Dermis microvascular lymphatic vessel endothelial cell (primary cell): ENCODE data around the gene TMEM125. TPM values are rescaled to one million over a fixed set of nuclear protein-coding genes. Genes with fewer than 3 reads are reported as not detected.

Experiments
- DNase-seq, 2 donors: peaks; one replicate each; pipeline versions ENCODE4 v3.0.0 to v3.0.0-alpha.2; 2010; ENCODE audit warnings: low read depth in 2 of 2
- total RNA-seq: library from RNA; depleted of rRNA; stranded (reverse); fragments of >200 nt; gene quantifications from 2 replicates; pipeline ENCODE4 v1.2.1, GENCODE V29; 2014

Gene TMEM125
- total RNA-seq, 1 donor from 2014 or later: not detected

DNA sequence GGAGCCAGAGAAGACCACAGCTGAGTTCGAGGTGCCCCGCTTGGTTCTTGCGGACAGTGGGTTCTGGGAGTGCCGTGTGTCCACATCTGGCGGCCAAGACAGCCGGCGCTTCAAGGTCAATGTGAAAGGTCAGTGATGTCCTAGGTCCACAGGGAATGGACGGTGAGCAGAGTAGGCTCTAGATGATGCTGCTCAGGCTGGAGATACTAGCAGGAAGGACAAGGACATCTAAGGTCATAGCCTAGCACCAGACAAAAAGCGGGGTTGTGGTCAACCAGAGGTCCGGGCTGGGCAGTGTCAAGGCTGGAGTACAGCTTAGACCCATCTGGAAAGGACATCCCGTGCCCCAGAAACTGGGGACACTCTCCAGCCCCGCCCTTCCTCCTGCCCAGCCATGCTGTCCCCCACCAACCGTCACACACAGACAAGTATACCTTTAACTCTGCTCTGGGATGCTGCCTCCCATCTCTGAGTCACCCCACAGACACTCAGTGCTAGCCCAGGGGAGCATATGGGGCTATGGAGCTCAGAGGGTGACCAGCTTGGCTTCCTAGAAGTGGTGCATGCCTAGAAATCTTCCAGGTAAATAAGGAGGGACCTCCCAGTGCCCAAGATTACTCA lies 39.7 kb downstream of the TMEM125 start:
- DNase-seq: no peak

DNA sequence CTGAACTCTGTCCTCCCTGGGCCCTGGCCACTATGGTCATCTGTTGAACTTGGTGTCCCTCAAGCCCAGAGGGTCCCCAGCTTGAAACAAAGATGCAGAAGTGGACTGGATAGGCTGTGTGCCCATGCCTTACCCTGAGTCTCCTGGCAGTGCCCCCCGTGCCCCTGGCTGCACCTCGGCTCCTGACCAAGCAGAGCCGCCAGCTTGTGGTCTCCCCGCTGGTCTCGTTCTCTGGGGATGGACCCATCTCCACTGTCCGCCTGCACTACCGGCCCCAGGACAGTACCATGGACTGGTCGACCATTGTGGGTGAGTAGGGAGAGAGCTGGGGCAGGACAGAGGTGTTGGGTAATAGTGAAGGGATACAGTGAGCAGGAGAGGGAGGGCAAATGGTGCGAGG lies 41.7 kb downstream of the TMEM125 start:
- no peak for DNase-seq

DNA sequence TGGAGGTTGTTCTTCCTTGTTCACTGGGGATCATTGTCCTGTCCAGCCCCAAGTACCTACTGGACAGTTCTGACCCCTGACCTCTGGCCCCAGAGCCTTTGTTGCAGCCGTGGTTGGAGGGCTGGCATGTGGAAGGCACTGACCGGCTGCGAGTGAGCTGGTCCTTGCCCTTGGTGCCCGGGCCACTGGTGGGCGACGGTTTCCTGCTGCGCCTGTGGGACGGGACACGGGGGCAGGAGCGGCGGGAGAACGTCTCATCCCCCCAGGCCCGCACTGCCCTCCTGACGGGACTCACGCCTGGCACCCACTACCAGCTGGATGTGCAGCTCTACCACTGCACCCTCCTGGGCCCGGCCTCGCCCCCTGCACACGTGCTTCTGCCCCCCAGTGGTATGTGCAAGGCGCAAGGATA lies 42.4 kb downstream of the TMEM125 start:
- DNase-seq: no peak

DNA sequence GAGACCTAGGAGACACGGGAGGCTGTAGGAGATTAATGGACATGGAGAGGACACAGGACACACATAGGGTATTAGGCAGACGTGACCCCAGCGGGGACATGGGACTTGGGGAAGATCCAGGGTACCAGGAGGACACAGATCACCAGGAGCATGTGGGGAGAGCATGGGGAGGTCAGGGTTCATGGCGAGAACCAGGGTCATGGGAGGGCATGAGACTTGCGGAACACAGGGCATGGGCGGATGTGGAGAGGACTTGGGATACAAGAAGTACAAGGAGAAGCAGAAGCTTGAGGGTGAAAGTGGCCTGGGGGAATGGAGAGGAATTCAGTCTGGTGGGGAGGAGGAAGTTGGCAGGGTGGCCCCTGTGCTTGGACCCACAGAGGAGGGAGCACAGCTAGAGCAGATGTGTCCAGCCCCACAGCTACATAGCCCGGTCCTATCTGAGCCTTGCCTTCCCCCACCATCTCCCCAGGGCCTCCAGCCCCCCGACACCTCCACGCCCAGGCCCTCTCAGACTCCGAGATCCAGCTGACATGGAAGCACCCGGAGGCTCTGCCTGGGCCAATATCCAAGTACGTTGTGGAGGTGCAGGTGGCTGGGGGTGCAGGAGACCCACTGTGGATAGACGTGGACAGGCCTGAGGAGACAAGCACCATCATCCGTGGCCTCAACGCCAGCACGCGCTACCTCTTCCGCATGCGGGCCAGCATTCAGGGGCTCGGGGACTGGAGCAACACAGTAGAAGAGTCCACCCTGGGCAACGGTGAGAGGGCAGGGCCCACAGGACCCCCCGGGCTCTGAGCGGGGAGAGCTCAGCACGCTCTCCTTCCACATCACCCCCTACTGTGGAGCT lies 43.1 kb downstream of the TMEM125 start:
- no peak for DNase-seq

DNA sequence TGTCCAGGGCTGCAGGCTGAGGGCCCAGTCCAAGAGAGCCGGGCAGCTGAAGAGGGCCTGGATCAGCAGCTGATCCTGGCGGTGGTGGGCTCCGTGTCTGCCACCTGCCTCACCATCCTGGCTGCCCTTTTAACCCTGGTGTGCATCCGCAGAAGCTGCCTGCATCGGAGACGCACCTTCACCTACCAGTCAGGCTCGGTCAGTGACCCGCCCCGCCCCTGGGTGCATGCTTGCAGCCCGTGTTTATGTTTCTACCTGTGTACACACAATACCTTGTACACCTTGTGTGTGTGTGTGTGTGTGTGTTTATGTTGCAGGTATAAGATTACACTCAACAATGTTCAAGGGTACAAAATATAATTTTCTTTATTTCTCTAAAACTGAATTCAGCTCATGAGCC lies 44.0 kb downstream of the TMEM125 start:
- no peak for DNase-seq

DNA sequence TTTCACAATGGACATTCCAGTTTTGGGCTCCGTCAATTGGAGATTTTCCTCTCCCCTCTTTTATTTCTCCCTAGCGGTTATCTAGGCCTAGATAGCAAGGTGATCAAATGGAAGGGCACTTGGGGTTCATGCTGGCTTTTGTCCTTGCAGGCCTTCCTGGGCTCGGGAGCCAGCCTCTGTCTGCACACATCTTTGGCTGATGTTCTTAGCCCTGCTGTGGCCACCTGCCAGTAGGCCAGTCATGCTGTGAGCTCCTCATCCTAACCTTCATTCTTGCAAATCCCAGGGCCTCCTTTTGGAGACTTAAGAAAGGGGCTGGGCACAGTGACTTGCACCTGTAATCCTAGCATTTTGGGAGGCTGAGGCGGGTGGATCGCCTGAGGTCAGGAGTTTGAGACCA lies 44.5 kb downstream of the TMEM125 start:
- DNase-seq: no peak

DNA sequence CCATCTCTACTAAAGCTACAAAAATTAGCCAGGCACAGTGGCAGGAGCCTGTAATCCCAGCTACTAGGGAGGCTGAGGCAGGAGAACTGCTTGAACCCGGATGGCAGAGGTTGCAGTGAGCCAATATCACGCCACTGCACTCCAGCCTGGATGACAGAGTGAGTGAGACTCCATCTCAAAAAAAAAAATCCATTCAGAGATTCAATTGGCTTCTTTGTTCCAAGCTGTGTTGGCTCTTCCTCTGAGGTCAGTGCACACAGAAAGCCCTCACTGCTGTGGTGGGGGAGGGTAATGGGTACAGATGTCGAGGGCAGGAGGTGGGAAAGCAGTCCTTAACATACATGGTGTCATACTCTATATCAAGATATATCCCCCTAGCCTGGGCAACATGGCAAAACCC lies 45.7 kb downstream of the TMEM125 start:
- DNase-seq: no peak

DNA sequence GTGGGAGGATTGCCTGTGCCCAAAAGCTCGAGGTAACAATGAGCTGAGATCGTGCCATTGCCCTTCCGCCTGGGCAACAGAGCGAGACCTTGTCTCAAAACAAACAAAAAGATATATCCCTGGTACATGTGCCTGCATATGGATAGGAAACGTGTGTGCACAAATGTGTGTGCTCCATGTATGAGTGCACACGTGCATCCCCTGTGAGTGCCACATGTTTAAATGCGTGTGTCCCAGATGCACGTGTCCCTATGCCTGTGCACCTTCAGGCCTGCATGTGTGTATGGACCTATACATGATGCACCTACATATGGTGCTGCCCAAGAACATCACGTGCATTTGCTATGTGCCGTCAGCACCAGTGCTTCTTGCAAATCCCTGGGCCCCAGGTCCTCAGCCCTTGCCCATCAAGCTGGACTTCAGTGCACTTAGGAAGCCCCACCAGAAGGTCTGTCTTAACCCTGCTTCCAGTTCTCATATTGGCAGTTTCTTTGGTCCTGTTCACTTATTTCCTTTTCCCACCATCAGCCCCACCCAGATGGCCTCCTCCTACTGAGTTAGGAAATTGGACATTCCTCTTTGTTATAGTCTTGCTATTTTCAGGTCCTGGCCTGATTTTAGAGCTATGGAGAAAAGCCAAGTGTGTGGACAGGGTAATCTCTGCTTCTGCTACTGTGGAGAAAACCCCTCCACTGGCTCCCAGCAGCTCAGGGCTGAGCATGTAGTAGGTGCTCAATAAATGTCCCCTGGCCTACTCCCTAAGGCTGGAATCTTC lies 46.4 kb downstream of the TMEM125 start:
- DNase-seq: no peak

DNA sequence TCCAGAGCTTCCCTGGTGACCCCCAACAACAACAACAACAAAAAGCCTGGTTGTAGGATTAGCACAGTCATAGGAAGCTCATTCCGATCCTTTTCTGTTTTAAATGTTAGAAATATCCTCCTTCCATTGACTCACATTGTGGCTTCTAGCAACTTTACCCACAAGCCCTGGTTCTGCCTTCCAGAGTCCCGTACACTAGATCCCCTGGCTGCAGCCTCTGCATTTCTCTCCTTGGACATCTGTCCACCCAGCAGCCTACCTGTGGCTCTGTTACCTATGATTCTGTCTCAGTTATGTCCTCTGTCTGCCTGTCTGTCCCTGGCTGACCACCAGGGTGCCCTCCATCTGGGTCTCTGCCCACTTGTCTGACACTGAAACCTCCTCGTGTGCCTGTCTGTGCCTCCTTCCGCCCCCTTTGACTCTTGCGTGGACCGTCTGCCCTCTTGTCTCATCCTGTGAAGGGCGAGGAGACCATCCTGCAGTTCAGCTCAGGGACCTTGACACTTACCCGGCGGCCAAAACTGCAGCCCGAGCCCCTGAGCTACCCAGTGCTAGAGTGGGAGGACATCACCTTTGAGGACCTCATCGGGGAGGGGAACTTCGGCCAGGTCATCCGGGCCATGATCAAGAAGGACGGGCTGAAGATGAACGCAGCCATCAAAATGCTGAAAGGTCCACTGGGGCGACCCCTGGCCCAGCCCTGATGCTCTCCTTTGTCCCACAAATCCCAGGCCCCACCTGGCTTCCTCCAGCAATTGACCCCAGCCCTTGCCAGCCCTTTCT lies 47.1 kb downstream of the TMEM125 start:
- no peak for DNase-seq

DNA sequence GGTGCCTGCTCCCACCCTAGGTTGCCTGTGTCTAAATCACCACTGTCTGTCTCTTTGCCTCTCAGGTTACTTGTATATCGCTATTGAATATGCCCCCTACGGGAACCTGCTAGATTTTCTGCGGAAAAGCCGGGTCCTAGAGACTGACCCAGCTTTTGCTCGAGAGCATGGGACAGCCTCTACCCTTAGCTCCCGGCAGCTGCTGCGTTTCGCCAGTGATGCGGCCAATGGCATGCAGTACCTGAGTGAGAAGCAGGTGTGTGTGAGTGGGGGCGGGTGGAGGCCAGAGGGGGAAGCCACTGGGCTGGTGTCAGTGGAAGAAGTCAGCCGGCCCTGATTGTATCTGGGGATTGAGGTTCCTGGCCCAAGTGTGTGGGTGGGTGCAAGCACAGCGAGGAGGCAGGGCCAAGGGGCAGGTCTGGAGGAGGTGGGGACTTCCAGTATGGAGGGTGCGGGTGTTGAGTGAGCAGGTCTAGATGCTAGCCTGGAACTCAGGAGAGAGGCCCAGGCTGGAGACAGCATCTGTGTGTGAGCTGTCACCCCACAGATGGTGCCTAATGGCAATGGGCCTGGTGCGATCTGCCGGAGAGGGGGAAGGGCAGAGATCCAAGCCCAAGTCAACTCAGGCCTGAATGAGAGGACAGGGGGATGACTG lies 48.2 kb downstream of the TMEM125 start:
- no peak for DNase-seq

DNA sequence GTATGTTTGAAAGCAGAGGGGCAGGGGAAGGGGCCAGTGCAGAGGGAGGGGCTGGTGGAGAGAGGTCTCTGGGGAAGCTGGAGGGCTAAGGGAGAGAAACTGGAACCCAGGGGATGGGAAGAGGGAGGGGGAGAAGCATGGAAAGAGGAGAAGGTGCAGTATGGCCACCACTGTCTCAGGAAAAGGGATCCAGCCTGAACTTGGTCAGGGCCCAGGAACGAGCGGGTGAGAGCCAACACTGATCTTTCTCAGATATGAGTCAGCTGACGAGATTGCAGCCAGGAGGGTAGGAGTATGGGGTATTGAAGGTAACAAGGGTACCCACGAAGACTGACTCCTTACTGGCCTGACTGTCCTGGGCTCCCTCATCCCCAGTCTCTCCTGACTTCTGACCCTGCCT lies 49.0 kb downstream of the TMEM125 start:
- DNase-seq: no peak

DNA sequence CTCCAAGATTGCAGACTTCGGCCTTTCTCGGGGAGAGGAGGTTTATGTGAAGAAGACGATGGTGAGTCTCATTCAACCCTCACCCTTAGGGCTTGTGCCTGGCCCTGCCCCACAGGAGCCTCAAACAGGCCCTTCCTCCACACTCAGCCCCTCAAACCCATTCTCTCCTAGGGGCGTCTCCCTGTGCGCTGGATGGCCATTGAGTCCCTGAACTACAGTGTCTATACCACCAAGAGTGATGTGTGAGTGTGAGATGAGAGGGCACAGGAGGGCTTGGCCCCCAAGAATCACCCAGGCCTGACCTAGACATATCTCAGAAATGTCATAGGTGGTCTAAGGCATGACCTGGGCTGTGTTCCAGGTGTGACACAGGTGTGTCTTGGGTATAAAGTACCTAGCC lies 49.5 kb downstream of the TMEM125 start:
- no peak for DNase-seq

DNA sequence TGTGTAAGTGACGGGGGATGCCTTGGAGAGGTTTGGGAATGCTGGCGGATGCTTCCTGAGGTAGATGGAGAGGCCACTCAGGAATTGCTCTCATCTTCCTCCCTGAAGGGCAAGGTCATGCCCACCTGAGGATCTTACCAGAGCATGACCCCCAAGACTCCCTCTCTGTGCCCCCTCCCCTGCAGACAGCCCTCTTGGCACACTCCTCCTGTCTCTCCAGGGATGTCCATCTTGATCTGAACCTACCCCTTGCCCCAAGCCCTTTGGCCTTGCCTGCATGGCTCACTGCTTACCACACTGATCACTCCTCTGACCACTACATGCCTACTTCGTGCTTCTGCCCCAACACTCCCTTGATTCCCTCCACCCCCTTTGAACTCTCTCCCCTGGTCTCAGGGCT lies 50.0 kb downstream of the TMEM125 start:
- DNase-seq: no peak

DNA sequence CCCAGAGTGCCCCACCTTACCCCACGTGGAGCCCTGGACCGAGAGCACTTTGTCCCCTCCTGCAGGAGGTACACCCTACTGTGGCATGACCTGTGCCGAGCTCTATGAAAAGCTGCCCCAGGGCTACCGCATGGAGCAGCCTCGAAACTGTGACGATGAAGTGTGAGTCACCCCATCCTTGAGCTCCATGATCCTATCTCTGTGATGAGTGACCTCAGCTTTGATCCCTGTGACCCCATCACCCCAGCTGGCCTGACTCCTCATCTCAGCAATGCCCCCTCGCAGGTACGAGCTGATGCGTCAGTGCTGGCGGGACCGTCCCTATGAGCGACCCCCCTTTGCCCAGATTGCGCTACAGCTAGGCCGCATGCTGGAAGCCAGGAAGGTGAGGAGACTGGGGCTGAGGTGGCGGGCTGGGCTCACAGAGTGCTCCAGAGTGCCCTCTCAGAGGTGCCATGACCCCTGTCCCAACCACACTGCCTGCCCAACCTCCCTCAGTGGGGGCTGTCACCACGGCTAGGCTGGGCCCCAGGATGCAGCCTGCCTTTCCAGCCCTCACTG lies 51.6 kb downstream of the TMEM125 start:
- DNase-seq: no peak

DNA sequence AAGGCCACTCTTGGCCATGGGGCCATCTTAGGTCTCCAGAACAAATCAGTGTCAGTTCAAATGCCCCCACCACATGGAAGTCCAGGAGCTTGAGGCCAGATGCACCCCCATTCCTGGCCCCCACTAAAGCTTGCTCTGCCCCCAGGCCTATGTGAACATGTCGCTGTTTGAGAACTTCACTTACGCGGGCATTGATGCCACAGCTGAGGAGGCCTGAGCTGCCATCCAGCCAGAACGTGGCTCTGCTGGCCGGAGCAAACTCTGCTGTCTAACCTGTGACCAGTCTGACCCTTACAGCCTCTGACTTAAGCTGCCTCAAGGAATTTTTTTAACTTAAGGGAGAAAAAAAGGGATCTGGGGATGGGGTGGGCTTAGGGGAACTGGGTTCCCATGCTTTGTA lies 52.7 kb downstream of the TMEM125 start:
- no peak for DNase-seq

Other genes starting within 250 kb of the TMEM125 start
- gene EBNA1BP2, start 97.7 kb upstream of the TMEM125 start, total RNA-seq: 68.4 and 82.0 TPM in 2 replicates
- 0.25 and 0.26 TPM in 2 replicates for gene CFAP57, start 97.7 kb upstream of the TMEM125 start, total RNA-seq
- gene C1orf210, start 15.6 kb downstream of the TMEM125 start, total RNA-seq: not detected in 2 replicates
- gene TIE1, start 31.0 kb downstream of the TMEM125 start, total RNA-seq: 667 and 1,206 TPM in 2 replicates
- gene MPL, start 67.8 kb downstream of the TMEM125 start, total RNA-seq: 0.13 TPM in 2 replicates
- 18.6 and 53.7 TPM in 2 replicates for gene CDC20, start 89.0 kb downstream of the TMEM125 start, total RNA-seq
- gene ELOVL1, start 98.0 kb downstream of the TMEM125 start, total RNA-seq: 51.1 and 64.4 TPM in 2 replicates
- 36.3 and 36.7 TPM in 2 replicates for gene MED8, start 119.8 kb downstream of the TMEM125 start, total RNA-seq
- gene SZT2, start 119.9 kb downstream of the TMEM125 start, total RNA-seq: 8.6 and 14.0 TPM in 2 replicates
- 73.6 and 104 TPM in 2 replicates for gene HYI, start 183.9 kb downstream of the TMEM125 start, total RNA-seq